GM23338 (cell line): ENCODE results near the gene UGT8. TPM values are rescaled to one million over a fixed set of nuclear protein-coding genes. Genes with fewer than 3 reads are reported as not detected.

Experiments used
- ATAC-seq: fragments of 200-7000 bp; cut with Tn5 transposase; 3 replicates; pipeline ENCODE4 v1.9.1; 2020
- DNase-seq: peaks from one replicate; pipeline ENCODE4 v3.0.0-alpha.2; 2015; ENCODE audit warnings: low spot score
- H2AFZ ChIP-seq: fragments of 200-600 bp; sonication (generic); 2 replicates; pipeline ENCODE4 v1.8.0; 2016; ENCODE audit warnings: antibody characterized with exemption, mild to moderate bottlenecking, moderate library complexity
- H3F3A ChIP-seq: fragments of 200-600 bp; sonication (generic); replicated peaks from 2 replicates; pipeline ENCODE4 v1.8.0; 2017; ENCODE audit warnings: antibody characterized with exemption, mixed run types, low read depth
- H3K27ac ChIP-seq: fragments of 200-600 bp; sonication (generic); 2 replicates; pipeline ENCODE4 v1.6.1; 2016; ENCODE audit warnings: low read depth
- H3K27me3 ChIP-seq: fragments of 200-600 bp; sonication (generic); 2 replicates; pipeline ENCODE4 v1.8.0; 2016; ENCODE audit warnings: mild to moderate bottlenecking, mixed run types, moderate library complexity; ENCODE audit not compliant: insufficient read depth
- H3K36me3 ChIP-seq: fragments of 200-600 bp; sonication (generic); 2 replicates; pipeline ENCODE4 v1.8.0; 2016; ENCODE audit warnings: mild to moderate bottlenecking; ENCODE audit not compliant: insufficient read depth
- H3K4me1 ChIP-seq: fragments of 200-600 bp; sonication (generic); 2 replicates; pipeline ENCODE4 v1.8.0; 2016; ENCODE audit warnings: mild to moderate bottlenecking, moderate library complexity; ENCODE audit not compliant: insufficient read depth
- H3K4me2 ChIP-seq: fragments of 200-600 bp; sonication (generic); 2 replicates; pipeline ENCODE4 v1.7.1; 2017; ENCODE audit warnings: mixed run types
- H3K4me3 ChIP-seq: fragments of 200-600 bp; sonication (generic); 2 replicates; pipeline ENCODE4 v1.6.1; 2016; ENCODE audit warnings: mixed run types
- H3K79me2 ChIP-seq: fragments of 200-600 bp; sonication (generic); replicated peaks from 2 replicates; pipeline ENCODE4 v1.8.0; 2017; ENCODE audit warnings: mild to moderate bottlenecking; ENCODE audit not compliant: insufficient read depth
- H3K9me2 ChIP-seq: fragments of 200-600 bp; sonication (generic); 2 replicates; pipeline ENCODE4 v1.8.0; 2017; ENCODE audit not compliant: insufficient read depth
- H4K20me1 ChIP-seq: fragments of 200-600 bp; sonication (generic); replicated peaks from 2 replicates; pipeline ENCODE4 v1.8.0; 2017; ENCODE audit warnings: mild to moderate bottlenecking; ENCODE audit not compliant: insufficient read depth
- H3K27ac Mint-ChIP-seq: 2 replicates; pipeline ENCODE4 v1.8.0; 2020; ENCODE audit warnings: inconsistent platforms, mild to moderate bottlenecking, moderate library complexity, mixed read lengths
- H3K27me3 Mint-ChIP-seq: 3 replicates; pipeline ENCODE4 v1.8.0; 2022; ENCODE audit warnings: low read depth, mild to moderate bottlenecking, moderate library complexity, mixed read lengths, inconsistent platforms; ENCODE audit not compliant: insufficient read depth, poor library complexity
- H3K36me3 Mint-ChIP-seq: 3 replicates; pipeline ENCODE4 v1.8.0; 2021; ENCODE audit warnings: low read depth, mild to moderate bottlenecking, inconsistent platforms, moderate library complexity, mixed read lengths
- H3K4me1 Mint-ChIP-seq: 3 replicates; pipeline ENCODE4 v1.8.0; 2020; ENCODE audit warnings: mild to moderate bottlenecking, inconsistent platforms, mixed read lengths
- H3K4me3 Mint-ChIP-seq: 3 replicates; pipeline ENCODE4 v1.8.0; 2021; ENCODE audit warnings: moderate library complexity, mild to moderate bottlenecking, inconsistent platforms, mixed read lengths
- H3K9me3 Mint-ChIP-seq: 3 replicates; pipeline ENCODE4 v1.8.0; 2020; ENCODE audit warnings: moderate library complexity, mild to moderate bottlenecking, inconsistent platforms, mixed read lengths
- CREB1 ChIP-seq: fragments of 250-450 bp; sonication (Bioruptor Pico); IDR thresholded peaks from 2 replicates; pipeline ENCODE4 v1.5.0; 2020; ENCODE audit warnings: low read depth, mild to moderate bottlenecking, moderate library complexity
- EZH2phosphoT487 ChIP-seq: fragments of 200-600 bp; sonication (generic); IDR thresholded peaks from one replicate; pipeline ENCODE4 v1.8.1; 2018; ENCODE audit warnings: antibody characterized with exemption; ENCODE audit not compliant: unreplicated experiment
- NANOG ChIP-seq: IDR thresholded peaks from 2 replicates; pipeline ENCODE4 v1.6.1; 2016; ENCODE audit warnings: antibody characterized with exemption, borderline replicate concordance
- POLR2AphosphoS5 ChIP-seq: IDR thresholded peaks from 2 replicates; pipeline ENCODE4 v1.6.1; 2016; ENCODE audit warnings: antibody characterized with exemption, low read depth
- ZNF114 ChIP-seq: fragments of 250-450 bp; sonication (Bioruptor Pico); IDR thresholded peaks from 2 replicates; pipeline ENCODE4 v1.5.0; 2020; ENCODE audit warnings: mild to moderate bottlenecking, moderate library complexity
- long read RNA-seq: library from polyadenylated mRNA; unstranded; transcript quantifications from one replicate; pipeline ENCODE4 v2.0.0, GENCODE V29; 2020; ENCODE audit not compliant: unreplicated experiment
- polyA plus RNA-seq: library from polyadenylated mRNA; unstranded; fragments of >200 nt; fragmentation: Nextera tagmentation; extraction: Ambion mirVana; gene quantifications from 2 replicates; pipeline ENCODE4 v1.2.1, GENCODE V29; 2016
- total RNA-seq: library from RNA; depleted of rRNA; stranded (reverse); fragments of >200 nt; shearing (Covaris generic); gene quantifications from 2 replicates; pipeline ENCODE4 v1.2.3, GENCODE V29; 2014; rRNA removed
- TF ChIP-seq, protein P1 (sequence below), 2 experiments: fragments of 200-600 bp in 1 of 2; sonication (generic) in 1 of 2; conservative IDR thresholded peaks; 2 replicates each; pipeline versions ENCODE4 v1.5.1 to v1.6.1; 2016 to 2017; ENCODE audit warnings: antibody characterized with exemption in 2 of 2, low read depth in 2 of 2, mild to moderate bottlenecking in 2 of 2, moderate library complexity in 1 of 2

The UGT8 gene, protein sequence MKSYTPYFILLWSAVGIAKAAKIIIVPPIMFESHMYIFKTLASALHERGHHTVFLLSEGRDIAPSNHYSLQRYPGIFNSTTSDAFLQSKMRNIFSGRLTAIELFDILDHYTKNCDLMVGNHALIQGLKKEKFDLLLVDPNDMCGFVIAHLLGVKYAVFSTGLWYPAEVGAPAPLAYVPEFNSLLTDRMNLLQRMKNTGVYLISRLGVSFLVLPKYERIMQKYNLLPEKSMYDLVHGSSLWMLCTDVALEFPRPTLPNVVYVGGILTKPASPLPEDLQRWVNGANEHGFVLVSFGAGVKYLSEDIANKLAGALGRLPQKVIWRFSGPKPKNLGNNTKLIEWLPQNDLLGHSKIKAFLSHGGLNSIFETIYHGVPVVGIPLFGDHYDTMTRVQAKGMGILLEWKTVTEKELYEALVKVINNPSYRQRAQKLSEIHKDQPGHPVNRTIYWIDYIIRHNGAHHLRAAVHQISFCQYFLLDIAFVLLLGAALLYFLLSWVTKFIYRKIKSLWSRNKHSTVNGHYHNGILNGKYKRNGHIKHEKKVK
- total RNA-seq (39.0 and 47.1 TPM in 2 replicates), polyA plus RNA-seq (12.3 and 14.9 TPM in 2 replicates)
- long read RNA-seq, full-length matches to known transcripts: 10 of 16 reads
- long read RNA-seq, partial matches to known transcripts: 2 of 16 reads
- long read RNA-seq, other reads (novel, unspliced or antisense): 4 of 16 reads

DNA sequence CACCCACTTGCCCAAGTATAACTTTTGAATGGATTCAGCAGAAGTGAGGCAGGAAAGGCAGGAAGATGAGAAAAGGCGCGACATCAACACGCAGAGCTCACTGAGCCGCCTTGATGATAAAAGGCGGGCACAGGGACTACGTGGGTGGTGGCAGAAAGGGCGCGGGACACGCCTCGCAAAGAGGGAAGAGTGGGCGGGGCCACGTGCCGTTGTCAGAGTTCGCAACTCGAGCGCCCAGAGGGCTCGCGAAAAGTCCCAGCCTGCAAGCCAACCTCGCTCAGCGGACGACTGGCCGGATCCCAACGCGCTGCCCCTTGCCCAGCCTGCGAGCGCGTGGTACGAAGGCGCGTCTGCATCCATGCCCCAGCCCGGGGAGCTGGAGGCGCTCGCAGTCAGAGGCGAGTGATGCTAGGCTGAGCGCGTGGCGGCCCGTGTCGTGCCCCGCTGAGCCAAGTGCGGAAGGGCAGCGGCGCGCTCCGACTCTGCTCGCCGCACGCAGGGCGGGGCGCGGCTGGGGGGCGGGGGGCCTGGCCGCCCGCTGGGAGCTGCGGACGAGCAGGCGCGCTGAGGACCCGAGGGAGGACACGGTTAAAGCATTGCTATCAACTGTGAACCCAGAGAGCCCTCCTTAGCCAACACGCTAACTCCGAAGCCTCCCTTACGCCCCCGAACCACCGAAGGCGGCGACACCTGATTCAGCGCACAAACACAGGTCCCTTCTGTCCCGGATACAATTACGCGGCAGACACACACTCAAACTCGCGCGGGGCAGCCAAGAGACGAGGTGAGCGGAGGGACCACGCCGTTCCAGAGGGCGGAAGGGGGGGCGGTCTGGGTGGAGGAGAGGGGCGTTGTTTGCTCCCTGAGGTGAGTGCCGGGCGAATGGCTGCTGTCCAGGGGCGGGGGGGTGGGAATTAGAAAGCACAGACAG lies at the start of gene UGT8:
UGT8 (plus strand) TSS at position 617 of the 931 bp plus-strand sequence. CDS start 24,074 bp downstream, outside the sequence.
- DNase-seq: peak; percentile 88
- H3K79me2 ChIP-seq: peaks cover 37% of the 10 kb centered on the region
- H3K36me3 ChIP-seq: peaks cover 7% of the 10 kb centered on the region
- peaks cover 23% of the 10 kb centered on the region for H3K9me3 Mint-ChIP-seq
- H3K9me2 ChIP-seq: no peaks in the 10 kb centered on the region
- H3K4me1 Mint-ChIP-seq: peaks cover 8% of the 10 kb centered on the region; the same call in 2 of the 3 replicates
- peak within 1 kb of the TSS; percentile 87 for H3K4me2 ChIP-seq
- peaks cover 14% of the 10 kb centered on the region for H3K27me3 Mint-ChIP-seq
- 0 out of 2 replicates have a peak, but pooled peaks cover 6% of the 10 kb centered on the region for H3K27me3 ChIP-seq
- peak within 1 kb of the TSS; percentile 89 for H3K4me3 Mint-ChIP-seq
- peak within 1 kb of the TSS; percentile 36 for H3K27ac Mint-ChIP-seq
- H4K20me1 ChIP-seq: no peaks in the 10 kb centered on the region
- H3K27ac ChIP-seq: no peak within 1 kb of the TSS
- H3F3A ChIP-seq: no peaks in the 10 kb centered on the region
- H3K4me3 ChIP-seq: peak within 1 kb of the TSS; percentile 83
- ATAC-seq: peak; percentile 79
- H3K4me1 ChIP-seq: peaks cover 26% of the 10 kb centered on the region
- H3K36me3 Mint-ChIP-seq: peaks cover 21% of the 10 kb centered on the region
- TF ChIP-seq CREB1 (CRISPR knock-in tag) (0 out of 2 replicates have a peak, but pooled peaks have one; percentile 40), EZH2phosphoT487 (no peak), POLR2AphosphoS5 (peak; percentile 49; the same call in 1 of the 2 replicates)
- H2AFZ ChIP-seq: peak within 1 kb of the TSS; percentile 90

DNA sequence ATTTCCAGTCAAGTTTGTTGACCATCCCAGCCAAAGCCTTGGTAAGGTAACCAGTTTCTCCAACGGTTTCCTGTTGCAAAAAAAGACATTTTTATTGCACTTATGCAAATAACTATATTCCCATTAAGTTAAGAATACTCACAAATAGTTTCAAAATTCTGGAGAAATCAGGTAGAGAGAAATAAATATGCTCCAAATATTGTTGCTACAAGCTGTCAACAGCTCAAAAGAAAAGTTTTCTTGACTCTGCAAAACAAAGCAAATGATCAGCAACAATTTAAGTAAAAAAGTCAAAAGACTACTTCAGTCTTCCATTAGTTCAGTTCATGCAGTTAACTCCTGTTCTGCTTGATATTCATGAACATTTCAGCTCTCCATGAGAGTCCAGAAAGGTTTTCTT lies 49.0 kb upstream of the UGT8 start:
- Histone ChIP-seq H3K27me3 (no peaks in the 10 kb centered on the region), H3K9me2 (peaks cover 8% of the 10 kb centered on the region), H2AFZ (no peak overlapping the region), H3K36me3 (peaks cover 19% of the 10 kb centered on the region), H4K20me1 (no peaks in the 10 kb centered on the region), H3K4me3 (no peak overlapping the region), H3K79me2 (no peaks in the 10 kb centered on the region), H3K27ac (no peak overlapping the region), H3F3A (no peaks in the 10 kb centered on the region), H3K4me2 (no peak overlapping the region), H3K4me1 (no peaks in the 10 kb centered on the region)
- Mint-ChIP-seq H3K27me3 (no peaks in the 10 kb centered on the region), H3K4me3 (no peak overlapping the region), H3K36me3 (peaks cover 48% of the 10 kb centered on the region), H3K9me3 (peaks cover 50% of the 10 kb centered on the region), H3K27ac (no peak overlapping the region), H3K4me1 (no peaks in the 10 kb centered on the region)
- ATAC-seq (no peak), DNase-seq (no peak)
- TF ChIP-seq NANOG (no peak), ZNF114 (CRISPR knock-in tag) (no peak)
- TF ChIP-seq, protein P1, sequence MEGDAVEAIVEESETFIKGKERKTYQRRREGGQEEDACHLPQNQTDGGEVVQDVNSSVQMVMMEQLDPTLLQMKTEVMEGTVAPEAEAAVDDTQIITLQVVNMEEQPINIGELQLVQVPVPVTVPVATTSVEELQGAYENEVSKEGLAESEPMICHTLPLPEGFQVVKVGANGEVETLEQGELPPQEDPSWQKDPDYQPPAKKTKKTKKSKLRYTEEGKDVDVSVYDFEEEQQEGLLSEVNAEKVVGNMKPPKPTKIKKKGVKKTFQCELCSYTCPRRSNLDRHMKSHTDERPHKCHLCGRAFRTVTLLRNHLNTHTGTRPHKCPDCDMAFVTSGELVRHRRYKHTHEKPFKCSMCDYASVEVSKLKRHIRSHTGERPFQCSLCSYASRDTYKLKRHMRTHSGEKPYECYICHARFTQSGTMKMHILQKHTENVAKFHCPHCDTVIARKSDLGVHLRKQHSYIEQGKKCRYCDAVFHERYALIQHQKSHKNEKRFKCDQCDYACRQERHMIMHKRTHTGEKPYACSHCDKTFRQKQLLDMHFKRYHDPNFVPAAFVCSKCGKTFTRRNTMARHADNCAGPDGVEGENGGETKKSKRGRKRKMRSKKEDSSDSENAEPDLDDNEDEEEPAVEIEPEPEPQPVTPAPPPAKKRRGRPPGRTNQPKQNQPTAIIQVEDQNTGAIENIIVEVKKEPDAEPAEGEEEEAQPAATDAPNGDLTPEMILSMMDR (conservative IDR thresholded peaks at IDR 0.05; ENCODE audit: low read depth in 2 of 2): no peak
